ENCODE results near the gene WDR26.

Gene WDR26

GRCh38 chr1:224393294-224393693, 41.3 kb downstream of the WDR26 start:
- DNase-seq (ENCODE audit: low read depth in 3 of 3, low spot score in 1 of 3): no peak

- no peak for DNase-seq (ENCODE audit: low read depth in 3 of 3, low spot score in 1 of 3)
Measured at GRCh38 chr1:224392411-224393249, 42.0 kb downstream of the WDR26 start.

- no peak for DNase-seq (ENCODE audit: low read depth in 3 of 3, low spot score in 1 of 3)
Measured at GRCh38 chr1:224390517-224390916, 44.1 kb downstream of the WDR26 start.

- no peak for DNase-seq (ENCODE audit: low read depth in 3 of 3, low spot score in 1 of 3)
Measured at GRCh38 chr1:224387943-224388342, 46.7 kb downstream of the WDR26 start.

- DNase-seq (ENCODE audit: low read depth in 3 of 3, low spot score in 1 of 3): no peak
Measured at GRCh38 chr1:224387302-224387912, 47.2 kb downstream of the WDR26 start.

- no peak for DNase-seq (ENCODE audit: low read depth in 3 of 3, low spot score in 1 of 3)
Measured at GRCh38 chr1:224383218-224383617, 51.4 kb downstream of the WDR26 start.

GRCh38 chr1:224381880-224382548, 52.6 kb downstream of the WDR26 start:
- DNase-seq (ENCODE audit: low read depth in 3 of 3, low spot score in 1 of 3): no peak

- DNase-seq (ENCODE audit: low read depth in 3 of 3, low spot score in 1 of 3): no peak
Measured at GRCh38 chr1:224380003-224380402, 54.6 kb downstream of the WDR26 start.

- DNase-seq (ENCODE audit: low read depth in 3 of 3, low spot score in 1 of 3): no peak
Measured at GRCh38 chr1:224378855-224379631, 55.6 kb downstream of the WDR26 start.

GRCh38 chr1:224377676-224378006, 57.0 kb downstream of the WDR26 start:
- DNase-seq (ENCODE audit: low read depth in 3 of 3, low spot score in 1 of 3): no peak

- no peak for DNase-seq (ENCODE audit: low read depth in 3 of 3, low spot score in 1 of 3)
Measured at GRCh38 chr1:224375059-224375458, 59.5 kb downstream of the WDR26 start.

- DNase-seq (ENCODE audit: low read depth in 3 of 3, low spot score in 1 of 3): no peak
Measured at GRCh38 chr1:224373008-224373590, 61.5 kb downstream of the WDR26 start.

- no peak for DNase-seq (ENCODE audit: low read depth in 3 of 3, low spot score in 1 of 3)
Measured at GRCh38 chr1:224368409-224368808, 66.2 kb downstream of the WDR26 start.

GRCh38 chr1:224359207-224359606, 75.4 kb downstream of the WDR26 start:
- no peak for DNase-seq (ENCODE audit: low read depth in 3 of 3, low spot score in 1 of 3)

GRCh38 chr1:224358237-224358636, 76.4 kb downstream of the WDR26 start:
- DNase-seq (ENCODE audit: low read depth in 3 of 3, low spot score in 1 of 3): no peak

- no peak for DNase-seq (ENCODE audit: low read depth in 3 of 3, low spot score in 1 of 3)
Measured at GRCh38 chr1:224357626-224358124, 76.9 kb downstream of the WDR26 start.

GRCh38 chr1:224356685-224357625, 77.6 kb downstream of the WDR26 start, which contains the start of gene CNIH4:
Gene CNIH4, plus strand, starts transcription at chr1:224356879. Its CDS starts 46 bp downstream, at chr1:224356925.
- peak; percentile 75 to 80 (median 76) for DNase-seq (ENCODE audit: low read depth in 3 of 3, low spot score in 1 of 3)

GRCh38 chr1:224353975-224354925, 80.3 kb downstream of the WDR26 start:
- DNase-seq (ENCODE audit: low read depth in 3 of 3, low spot score in 1 of 3): no peak

Data from stimulated activated CD4-positive, alpha-beta T cell treated with anti-CD3 and anti-CD28 coated beads, TNF-alpha, amount 100 ng/mL, for 1 hour (primary cell).